GM12878 (cell line): ENCODE measurements around the gene RAB7B. TPM values are rescaled to one million over a fixed set of nuclear protein-coding genes. Genes with fewer than 3 reads are reported as not detected.

Source experiments
- ATF7 ChIP-seq: fragments of 450-650 bp; IDR thresholded peaks from 2 replicates; pipeline ENCODE4 v1.6.1; 2016; ENCODE audit warnings: low read depth, mild to moderate bottlenecking
- EGR1 ChIP-seq, 2 experiments: IDR thresholded peaks; 1 replicate in 1 of 2; 2 replicates in 1 of 2; pipeline ENCODE4 v1.6.1; 2011 to 2012; ENCODE audit warnings: low read depth in 2 of 2, low read length in 2 of 2, borderline replicate concordance in 1 of 2, mild to moderate bottlenecking in 1 of 2, moderate library complexity in 1 of 2
- ETV6 ChIP-seq, 2 experiments: fragments of 450-650 bp in 1 of 2; IDR thresholded peaks in 1 of 2; conservative IDR thresholded peaks in 1 of 2; 2 replicates each; pipeline ENCODE4 v1.6.1; 2014; ENCODE audit warnings: antibody characterized with exemption in 1 of 2, borderline replicate concordance in 1 of 2, low read depth in 1 of 2, mild to moderate bottlenecking in 1 of 2, moderate library complexity in 1 of 2
- HDAC2 ChIP-seq: fragments of 200-600 bp; sonication (generic); IDR thresholded peaks from 2 replicates; pipeline ENCODE4 v1.6.1; 2017
- KDM1A ChIP-seq: fragments of 200-600 bp; sonication (generic); IDR thresholded peaks from 2 replicates; pipeline ENCODE4 v1.6.1; 2016; ENCODE audit warnings: borderline replicate concordance
- KLF5 ChIP-seq: fragments of 450-650 bp; IDR thresholded peaks from 2 replicates; pipeline ENCODE4 v1.6.1; 2014; ENCODE audit warnings: mild to moderate bottlenecking; ENCODE audit not compliant: partially characterized antibody
- MYC ChIP-seq: IDR thresholded peaks from 2 replicates; pipeline ENCODE4 v1.6.1; 2011; ENCODE audit warnings: mild to moderate bottlenecking, low read length, moderate library complexity, inconsistent platforms; ENCODE audit not compliant: insufficient read depth, insufficient replicate concordance, insufficient read length, severe bottlenecking
- NFXL1 ChIP-seq: fragments of 450-650 bp; IDR thresholded peaks from 2 replicates; pipeline ENCODE4 v1.6.1; 2017; ENCODE audit warnings: antibody characterized with exemption, mild to moderate bottlenecking, borderline replicate concordance
- NRF1 ChIP-seq: conservative IDR thresholded peaks from 2 replicates; pipeline ENCODE4 v1.6.1; 2011; ENCODE audit warnings: mild to moderate bottlenecking, low read depth, low read length, improper control_type of control experiment
- PAX8 ChIP-seq: fragments of 450-650 bp; IDR thresholded peaks from 2 replicates; pipeline ENCODE4 v1.6.1; 2017; ENCODE audit warnings: mild to moderate bottlenecking, moderate library complexity
- POLR2A ChIP-seq: IDR thresholded peaks from 2 replicates; pipeline ENCODE4 v1.6.1; 2011; ENCODE audit warnings: low read depth, mild to moderate bottlenecking, low read length
- SMC3 ChIP-seq: IDR thresholded peaks from 2 replicates; pipeline ENCODE4 v1.6.1; 2011; ENCODE audit warnings: low read length, improper control_type of control experiment, borderline replicate concordance
- STAT1 ChIP-seq: fragments of 450-650 bp; conservative IDR thresholded peaks from 2 replicates; pipeline ENCODE4 v1.6.1; 2014; ENCODE audit warnings: antibody characterized with exemption, mild to moderate bottlenecking
- SUPT20H ChIP-seq: IDR thresholded peaks from 2 replicates; pipeline ENCODE4 v1.6.1; 2011; ENCODE audit warnings: low read depth, mild to moderate bottlenecking, low read length, moderate library complexity, borderline replicate concordance; ENCODE audit not compliant: control insufficient read depth
- ZBED1 ChIP-seq: IDR thresholded peaks from 2 replicates; pipeline ENCODE4 v1.6.1; 2016; ENCODE audit warnings: borderline replicate concordance
- ZSCAN29 ChIP-seq: fragments of 450-650 bp; IDR thresholded peaks from 2 replicates; pipeline ENCODE4 v1.6.1; 2017; ENCODE audit warnings: mild to moderate bottlenecking, moderate library complexity
- polyA plus RNA-seq, 11 experiments: library from polyadenylated mRNA; depleted of rRNA in 4 of 11; unstranded in 6 of 11; stranded (reverse) in 5 of 11; fragments of >200 nt; fragmentation: Nextera tagmentation in 4 of 11; fragmentation: Illumina TruSeq in 1 of 11; extraction: Ambion mirVana in 4 of 11; extraction: Trizol in 1 of 11; gene quantifications; 1 replicate in 1 of 11; 2 replicates in 10 of 11; pipeline versions ENCODE4 v1.2.1 to v1.2.3, GENCODE V29; 2011 to 2016; ENCODE audit warnings: inconsistent platforms in 2 of 11, missing spikeins in 2 of 11, low read depth in 1 of 11
- total RNA-seq, 4 experiments: library from RNA; depleted of rRNA in 3 of 4; stranded (reverse); fragments of >200 nt in 3 of 4; fragmentation: Illumina TruSeq in 1 of 4; extraction: Trizol in 1 of 4; gene quantifications; 2 replicates each; pipeline versions ENCODE4 v1.2.1 to v1.2.3, GENCODE V29; 2013 to 2021
- TF ChIP-seq, protein P1 (sequence below): fragments of 150-350 bp; IDR thresholded peaks from 2 replicates; pipeline ENCODE4 v1.6.1; 2016; ENCODE audit warnings: low read depth, low read length
- TF ChIP-seq, protein P2 (sequence below): fragments of 450-650 bp; IDR thresholded peaks from 2 replicates; pipeline ENCODE4 v1.6.1; 2016; ENCODE audit warnings: mild to moderate bottlenecking
- TF ChIP-seq, protein P3 (sequence below): fragments of 450-650 bp; IDR thresholded peaks from 2 replicates; pipeline ENCODE4 v1.6.1; 2017; ENCODE audit warnings: low read depth, mild to moderate bottlenecking, moderate library complexity
- TF ChIP-seq, protein P4 (sequence below): IDR thresholded peaks from 2 replicates; pipeline ENCODE4 v1.6.1; 2012; ENCODE audit warnings: low read depth, low read length, improper control_type of control experiment

The RAB7B gene
- total and polyA plus RNA-seq, 10 of the 15 experiments (the other 5 are each of a cell fraction or from before 2014, with no cell fraction given), result 0.09 TPM; not detected in 9

DNA sequence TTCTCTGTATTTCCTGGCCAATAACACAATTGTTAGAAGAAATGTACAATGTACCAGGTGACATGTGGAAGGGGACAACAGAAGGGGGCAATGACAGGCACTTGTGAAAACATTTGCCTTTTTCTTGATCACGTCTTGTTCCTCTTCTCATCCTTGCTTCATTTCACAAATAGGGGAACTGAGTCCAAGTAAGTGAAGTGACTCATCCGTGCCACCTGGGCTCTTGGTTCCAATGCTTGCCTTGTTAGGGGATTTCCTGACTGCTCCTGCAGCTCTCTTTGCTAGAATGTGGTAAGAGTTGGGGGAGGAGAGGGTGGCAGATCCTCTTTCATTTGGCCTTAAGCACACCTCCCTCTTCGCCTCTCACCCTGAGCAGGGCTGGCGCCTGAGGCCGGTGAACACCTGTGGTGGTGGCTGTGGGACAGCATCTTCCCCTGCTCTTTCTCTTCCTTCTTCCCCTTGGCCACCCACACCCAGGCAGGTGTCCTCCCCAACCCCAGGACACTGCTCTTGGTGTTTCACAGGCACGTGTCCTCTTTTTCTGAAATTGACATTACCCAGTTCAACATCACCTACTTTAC lies 47.5 kb upstream of the RAB7B start (continued):
- TF ChIP-seq, protein P1, sequence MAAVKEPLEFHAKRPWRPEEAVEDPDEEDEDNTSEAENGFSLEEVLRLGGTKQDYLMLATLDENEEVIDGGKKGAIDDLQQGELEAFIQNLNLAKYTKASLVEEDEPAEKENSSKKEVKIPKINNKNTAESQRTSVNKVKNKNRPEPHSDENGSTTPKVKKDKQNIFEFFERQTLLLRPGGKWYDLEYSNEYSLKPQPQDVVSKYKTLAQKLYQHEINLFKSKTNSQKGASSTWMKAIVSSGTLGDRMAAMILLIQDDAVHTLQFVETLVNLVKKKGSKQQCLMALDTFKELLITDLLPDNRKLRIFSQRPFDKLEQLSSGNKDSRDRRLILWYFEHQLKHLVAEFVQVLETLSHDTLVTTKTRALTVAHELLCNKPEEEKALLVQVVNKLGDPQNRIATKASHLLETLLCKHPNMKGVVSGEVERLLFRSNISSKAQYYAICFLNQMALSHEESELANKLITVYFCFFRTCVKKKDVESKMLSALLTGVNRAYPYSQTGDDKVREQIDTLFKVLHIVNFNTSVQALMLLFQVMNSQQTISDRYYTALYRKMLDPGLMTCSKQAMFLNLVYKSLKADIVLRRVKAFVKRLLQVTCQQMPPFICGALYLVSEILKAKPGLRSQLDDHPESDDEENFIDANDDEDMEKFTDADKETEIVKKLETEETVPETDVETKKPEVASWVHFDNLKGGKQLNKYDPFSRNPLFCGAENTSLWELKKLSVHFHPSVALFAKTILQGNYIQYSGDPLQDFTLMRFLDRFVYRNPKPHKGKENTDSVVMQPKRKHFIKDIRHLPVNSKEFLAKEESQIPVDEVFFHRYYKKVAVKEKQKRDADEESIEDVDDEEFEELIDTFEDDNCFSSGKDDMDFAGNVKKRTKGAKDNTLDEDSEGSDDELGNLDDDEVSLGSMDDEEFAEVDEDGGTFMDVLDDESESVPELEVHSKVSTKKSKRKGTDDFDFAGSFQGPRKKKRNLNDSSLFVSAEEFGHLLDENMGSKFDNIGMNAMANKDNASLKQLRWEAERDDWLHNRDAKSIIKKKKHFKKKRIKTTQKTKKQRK, result no peak
- TF ChIP-seq, protein P2, sequence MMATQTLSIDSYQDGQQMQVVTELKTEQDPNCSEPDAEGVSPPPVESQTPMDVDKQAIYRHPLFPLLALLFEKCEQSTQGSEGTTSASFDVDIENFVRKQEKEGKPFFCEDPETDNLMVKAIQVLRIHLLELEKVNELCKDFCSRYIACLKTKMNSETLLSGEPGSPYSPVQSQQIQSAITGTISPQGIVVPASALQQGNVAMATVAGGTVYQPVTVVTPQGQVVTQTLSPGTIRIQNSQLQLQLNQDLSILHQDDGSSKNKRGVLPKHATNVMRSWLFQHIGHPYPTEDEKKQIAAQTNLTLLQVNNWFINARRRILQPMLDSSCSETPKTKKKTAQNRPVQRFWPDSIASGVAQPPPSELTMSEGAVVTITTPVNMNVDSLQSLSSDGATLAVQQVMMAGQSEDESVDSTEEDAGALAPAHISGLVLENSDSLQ, result peak; percentile 79
- TF ChIP-seq NRF1 (no peak), PAX8 (no peak), NFXL1 (no peak), ZBED1 (peak; percentile 95; the same call in 1 of the 2 replicates), ATF7 (peak; percentile 92), POLR2A (peak; percentile 69), STAT1 (no peak), MYC (peak; percentile 70), KDM1A (no peak), ETV6 (conservative IDR thresholded peaks at IDR 0.05 in 1 of 2, IDR thresholded peaks at IDR 0.05 in 1 of 2; ENCODE audit: borderline replicate concordance in 1 of 2, low read depth in 1 of 2) (peak in 1 of 2 experiments; percentile 95; a peak in 2 of 4 replicates), HDAC2 (no peak), SUPT20H (no peak), ZSCAN29 (no peak), EGR1 (IDR thresholded peaks at IDR 0.05; ENCODE audit: borderline replicate concordance in 1 of 2, low read depth in 2 of 2, low read length in 2 of 2) (peak in 1 of 2 experiments; percentile 72; a peak in 2 of 3 replicates), KLF5 (no peak), SMC3 (no peak; the same call in 1 of the 2 replicates)
- TF ChIP-seq, protein P3, sequence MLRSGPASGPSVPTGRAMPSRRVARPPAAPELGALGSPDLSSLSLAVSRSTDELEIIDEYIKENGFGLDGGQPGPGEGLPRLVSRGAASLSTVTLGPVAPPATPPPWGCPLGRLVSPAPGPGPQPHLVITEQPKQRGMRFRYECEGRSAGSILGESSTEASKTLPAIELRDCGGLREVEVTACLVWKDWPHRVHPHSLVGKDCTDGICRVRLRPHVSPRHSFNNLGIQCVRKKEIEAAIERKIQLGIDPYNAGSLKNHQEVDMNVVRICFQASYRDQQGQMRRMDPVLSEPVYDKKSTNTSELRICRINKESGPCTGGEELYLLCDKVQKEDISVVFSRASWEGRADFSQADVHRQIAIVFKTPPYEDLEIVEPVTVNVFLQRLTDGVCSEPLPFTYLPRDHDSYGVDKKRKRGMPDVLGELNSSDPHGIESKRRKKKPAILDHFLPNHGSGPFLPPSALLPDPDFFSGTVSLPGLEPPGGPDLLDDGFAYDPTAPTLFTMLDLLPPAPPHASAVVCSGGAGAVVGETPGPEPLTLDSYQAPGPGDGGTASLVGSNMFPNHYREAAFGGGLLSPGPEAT, result peak; percentile 99
- TF ChIP-seq, protein P4, sequence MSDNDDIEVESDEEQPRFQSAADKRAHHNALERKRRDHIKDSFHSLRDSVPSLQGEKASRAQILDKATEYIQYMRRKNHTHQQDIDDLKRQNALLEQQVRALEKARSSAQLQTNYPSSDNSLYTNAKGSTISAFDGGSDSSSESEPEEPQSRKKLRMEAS, result peak; percentile 47
